ENCODE results near the gene FTO.

FTO gene

DNA sequence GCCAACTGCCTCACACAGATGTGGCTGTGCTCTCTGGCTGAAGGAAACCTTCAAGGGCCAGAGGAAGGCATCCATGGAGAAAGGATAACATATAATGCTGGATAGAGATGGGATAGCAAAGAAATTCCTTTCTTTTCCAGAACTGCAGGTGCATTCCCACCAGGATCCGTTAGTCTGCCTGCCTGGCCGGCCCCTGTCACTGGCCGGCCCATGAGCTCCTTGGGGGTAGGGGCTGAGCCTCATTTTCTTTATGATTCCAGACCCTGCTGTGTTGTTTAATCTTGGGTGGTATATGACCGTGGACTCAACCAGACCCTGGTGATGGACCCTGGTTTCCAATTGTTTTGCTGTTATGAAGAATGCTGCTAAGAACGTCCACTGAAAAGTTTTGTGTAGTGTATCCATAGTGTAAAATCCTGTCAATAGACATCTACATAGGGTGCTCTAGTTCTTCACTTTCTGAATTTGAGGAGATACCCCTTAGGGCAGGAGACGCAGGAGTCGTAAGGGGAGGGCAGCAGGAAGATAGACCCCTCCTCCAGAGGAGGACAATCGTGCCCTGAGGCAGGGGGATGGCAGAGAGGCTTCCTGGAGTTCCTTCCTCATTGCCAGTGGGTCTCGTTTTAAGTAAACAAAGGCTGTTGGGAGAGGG is 489.2 kb downstream of the FTO start:
- Histone ChIP-seq H3K36me3 (no peaks in the 10 kb centered on the region), H3K4me3 (peak overlapping the region in 1 of 2 donors; percentile 57), H3K4me1 (peaks cover 0 to 18% (median 15%) of the 10 kb centered on the region in 4 donors), H3K27ac (peak overlapping the region; percentile 86 to 89), H3K27me3 (no peaks in the 10 kb centered on the region), H3K9me3 (no peaks in the 10 kb centered on the region)
- intact Hi-C loops (cut with DNase I; ENCODE audit: low total_unique reads): loop anchor here (5.0 to 10.0 kb wide), 2 partner anchors 92 to 739 kb away; partner anchors contain the start of genes IRX3 and IRX5
- TF ChIP-seq CTCF (IDR thresholded peaks at IDR 0.05): no peak
- no peak for DNase-seq

- H3K27ac ChIP-seq: peak overlapping the region; percentile 86 to 89
- H3K27me3 ChIP-seq: no peaks in the 10 kb centered on the region
- peak; percentile 88 to 90 for TF ChIP-seq CTCF (IDR thresholded peaks at IDR 0.05)
- H3K36me3 ChIP-seq: no peaks in the 10 kb centered on the region
- no peaks in the 10 kb centered on the region for H3K9me3 ChIP-seq
- peaks cover 0 to 18% (median 15%) of the 10 kb centered on the region in 4 donors for H3K4me1 ChIP-seq
- intact Hi-C loops (cut with DNase I; ENCODE audit: low total_unique reads): loop anchor here (5.0 to 10.0 kb wide), 2 partner anchors 91 to 739 kb away; partner anchors contain the start of genes IRX3 and IRX5
- H3K4me3 ChIP-seq: peak overlapping the region; percentile 42 to 57
- peak; percentile 79 to 89 for DNase-seq
Measured at GRCh38 chr16:54193665-54194333, 489.8 kb downstream of the FTO start.

DNA sequence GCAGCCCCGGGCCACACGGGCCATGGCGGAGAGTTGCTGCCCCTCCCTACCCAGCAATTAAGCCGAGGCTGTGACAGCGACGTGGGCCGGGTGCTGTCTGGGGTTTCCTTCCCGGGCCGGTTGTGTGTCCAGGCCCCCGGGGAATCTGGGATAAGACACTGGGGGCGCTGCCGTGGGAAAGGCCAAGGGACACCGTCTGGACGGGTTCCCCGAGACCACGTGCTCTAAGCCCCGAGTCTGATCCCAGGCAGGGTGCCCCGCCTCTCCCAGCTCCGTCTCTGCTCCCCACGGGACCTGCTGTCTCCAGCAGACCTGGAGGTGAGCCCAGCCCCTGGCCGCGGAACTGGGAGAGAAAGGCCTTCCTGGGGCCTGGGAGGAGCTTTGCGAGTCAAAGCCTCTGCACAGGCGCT is 490.4 kb downstream of the FTO start:
- intact Hi-C loops (cut with DNase I; ENCODE audit: low total_unique reads): loop anchor here (5.0 to 10.0 kb wide), 2 partner anchors 90 to 738 kb away; partner anchors contain the start of genes IRX3 and IRX5
- peak; percentile 89 to 94 for DNase-seq

DNA sequence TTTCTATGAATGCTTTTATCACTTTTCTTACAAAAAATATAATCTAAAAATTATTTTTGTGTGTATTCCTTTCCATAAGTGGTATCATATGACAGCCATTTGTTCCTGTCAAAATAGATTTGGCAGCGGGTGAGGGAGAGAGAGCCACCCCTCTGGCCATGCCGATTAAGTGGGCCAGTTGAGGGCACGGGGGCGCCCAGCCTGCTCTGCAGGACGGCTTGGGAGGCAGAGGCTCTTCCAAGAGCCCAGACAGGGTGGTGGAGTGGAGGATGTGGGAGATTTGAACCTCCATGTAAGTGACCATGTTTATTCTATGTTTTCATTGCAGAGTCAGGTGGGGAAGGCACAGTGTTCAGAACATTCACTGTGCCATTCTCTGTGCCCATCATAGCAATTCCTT is 493.8 kb downstream of the FTO start:
- no peak for TF ChIP-seq CTCF (IDR thresholded peaks at IDR 0.05)
- intact Hi-C loops (cut with DNase I; ENCODE audit: low total_unique reads): loop anchor here (10.0 kb wide), 1 partner anchor 87 kb away; the partner anchor contains the start of gene IRX3
- no peak for DNase-seq

More for the DNA sequence above, 490.4 kb downstream of the FTO start:
- H3K27me3 ChIP-seq: no peaks in the 10 kb centered on the region
- peaks cover 0 to 18% (median 15%) of the 10 kb centered on the region in 4 donors for H3K4me1 ChIP-seq
- H3K9me3 ChIP-seq: no peaks in the 10 kb centered on the region
- peak overlapping the region; percentile 86 to 89 for H3K27ac ChIP-seq
- no peak for TF ChIP-seq CTCF (IDR thresholded peaks at IDR 0.05)
- H3K4me3 ChIP-seq: peak overlapping the region; percentile 42 to 57
- H3K36me3 ChIP-seq: no peaks in the 10 kb centered on the region

DNA sequence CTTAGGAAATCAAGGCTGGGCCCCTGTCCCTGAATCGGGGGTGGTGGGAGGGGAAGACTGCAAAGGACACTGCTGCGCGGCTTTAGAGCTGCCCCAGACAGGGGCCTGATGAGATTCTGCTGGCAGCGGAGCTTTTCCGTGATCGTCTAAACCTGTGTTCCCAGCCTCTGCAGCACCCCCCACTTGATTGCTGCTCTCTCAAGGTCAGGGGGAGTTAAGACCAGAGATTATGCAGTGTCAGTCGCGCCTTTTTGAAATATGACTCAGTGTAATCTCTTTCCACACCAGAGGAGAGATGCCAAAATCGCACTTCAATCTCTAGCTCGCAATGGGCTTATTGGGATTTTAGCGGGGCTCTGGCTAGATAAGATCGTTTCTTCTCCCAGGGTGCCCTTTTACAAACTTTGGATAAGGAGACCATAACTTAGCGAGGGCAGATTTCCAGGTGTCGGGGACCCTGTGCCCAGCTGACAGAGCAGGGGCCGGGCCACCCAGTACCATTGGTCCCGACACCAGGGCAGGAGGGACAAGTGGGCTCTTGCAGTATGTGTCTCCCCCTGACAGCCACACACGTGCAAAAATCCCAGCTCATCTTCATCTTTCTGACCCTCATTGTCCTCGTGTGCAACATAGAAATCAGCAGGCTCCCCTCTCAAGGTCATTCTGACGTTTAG is 495.7 kb downstream of the FTO start:
- DNase-seq: no peak
- intact Hi-C loops (cut with DNase I; ENCODE audit: low total_unique reads): loop anchor here (10.0 kb wide), 1 partner anchor 85 kb away; the partner anchor contains the start of gene IRX3
- TF ChIP-seq CTCF (IDR thresholded peaks at IDR 0.05): no peak
- H3K4me3 ChIP-seq: no peak overlapping the region
- H3K4me1 ChIP-seq: peaks cover 0 to 4% (median 2%) of the 10 kb centered on the region in 4 donors
- no peaks in the 10 kb centered on the region for H3K27me3 ChIP-seq
- H3K36me3 ChIP-seq: no peaks in the 10 kb centered on the region
- H3K27ac ChIP-seq: no peak overlapping the region
- H3K9me3 ChIP-seq: no peaks in the 10 kb centered on the region

More for the DNA sequence above, 493.8 kb downstream of the FTO start:
- H3K9me3 ChIP-seq: no peaks in the 10 kb centered on the region
- H3K4me1 ChIP-seq: peaks cover 0 to 18% (median 15%) of the 10 kb centered on the region in 4 donors
- H3K27ac ChIP-seq: no peak overlapping the region
- no peak overlapping the region for H3K4me3 ChIP-seq
- H3K36me3 ChIP-seq: no peaks in the 10 kb centered on the region
- H3K27me3 ChIP-seq: no peaks in the 10 kb centered on the region
